Lower leg skin (tissue), 3 donors: Measurements from ENCODE around the gene SBNO2.

Source experiments
- POLR2A ChIP-seq, 2 donors: fragments of 450-650 bp; IDR thresholded peaks; one replicate each; pipeline ENCODE4 v1.6.1; 2016 to 2017; ENCODE audit warnings: antibody characterized with exemption in 2 of 2, mild to moderate bottlenecking in 1 of 2, moderate library complexity in 1 of 2
- TF ChIP-seq, protein P1 (sequence below), 3 donors: fragments of 450-650 bp; IDR thresholded peaks; one replicate each; pipeline ENCODE4 v1.5.1; 2016; ENCODE audit warnings: antibody characterized with exemption in 3 of 3, mild to moderate bottlenecking in 3 of 3, moderate library complexity in 2 of 3

DNA sequence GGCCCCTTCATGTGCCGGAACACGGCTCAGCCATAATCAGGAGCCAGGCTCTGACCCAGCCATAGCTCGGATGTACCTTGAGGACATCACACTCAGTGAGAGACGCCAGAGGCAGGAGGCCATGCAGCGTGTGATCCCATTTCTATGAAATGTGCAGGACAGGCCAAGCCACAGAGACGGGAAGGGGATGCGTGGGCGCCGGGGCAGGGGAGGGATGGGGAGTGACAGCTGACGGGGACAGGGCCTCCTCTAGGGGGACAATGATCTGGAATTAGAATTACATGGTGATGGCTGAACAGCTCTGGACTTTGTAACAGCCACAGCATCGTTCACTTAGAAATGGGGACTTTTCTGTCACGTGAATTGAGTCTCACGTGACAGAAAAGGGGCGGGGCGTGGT, 34.9 kb downstream of the SBNO2 start:
- no peak for TF ChIP-seq POLR2A (IDR thresholded peaks at IDR 0.05)
- TF ChIP-seq, protein P1, sequence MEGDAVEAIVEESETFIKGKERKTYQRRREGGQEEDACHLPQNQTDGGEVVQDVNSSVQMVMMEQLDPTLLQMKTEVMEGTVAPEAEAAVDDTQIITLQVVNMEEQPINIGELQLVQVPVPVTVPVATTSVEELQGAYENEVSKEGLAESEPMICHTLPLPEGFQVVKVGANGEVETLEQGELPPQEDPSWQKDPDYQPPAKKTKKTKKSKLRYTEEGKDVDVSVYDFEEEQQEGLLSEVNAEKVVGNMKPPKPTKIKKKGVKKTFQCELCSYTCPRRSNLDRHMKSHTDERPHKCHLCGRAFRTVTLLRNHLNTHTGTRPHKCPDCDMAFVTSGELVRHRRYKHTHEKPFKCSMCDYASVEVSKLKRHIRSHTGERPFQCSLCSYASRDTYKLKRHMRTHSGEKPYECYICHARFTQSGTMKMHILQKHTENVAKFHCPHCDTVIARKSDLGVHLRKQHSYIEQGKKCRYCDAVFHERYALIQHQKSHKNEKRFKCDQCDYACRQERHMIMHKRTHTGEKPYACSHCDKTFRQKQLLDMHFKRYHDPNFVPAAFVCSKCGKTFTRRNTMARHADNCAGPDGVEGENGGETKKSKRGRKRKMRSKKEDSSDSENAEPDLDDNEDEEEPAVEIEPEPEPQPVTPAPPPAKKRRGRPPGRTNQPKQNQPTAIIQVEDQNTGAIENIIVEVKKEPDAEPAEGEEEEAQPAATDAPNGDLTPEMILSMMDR (IDR thresholded peaks at IDR 0.05): no peak
